ENCODE measurements around the gene STIM2. TPM values are rescaled to one million over a fixed set of nuclear protein-coding genes. Genes with fewer than 3 reads are reported as not detected.

Gene STIM2
- total and polyA plus RNA-seq, 2 of the 4 experiments (the other 2 are of a cell fraction) = 16.1 to 27.6 TPM

GRCh38 chr4:27005501-27005900 lies 144.9 kb downstream of the STIM2 start:
- DNase-seq (peak; percentile 78), ATAC-seq (ENCODE audit: low read depth) (no peak)
- Histone ChIP-seq H2BK15ac (ENCODE audit: low read depth, low read length) (no peak overlapping the region), H2BK20ac (ENCODE audit: low read depth, low read length) (no peak overlapping the region), H3K27ac (ENCODE audit: insufficient read depth, low read length) (no peak overlapping the region), H3K4me3 (ENCODE audit: insufficient read depth, low read depth, low read length) (no peak overlapping the region), H3K36me3 (ENCODE audit: control insufficient read depth, insufficient read depth, low read length) (peaks cover 2% of the 10 kb centered on the region; the same call in 1 of the 2 replicates), H3K9me3 (ENCODE audit: control insufficient read depth, insufficient read depth, low read length) (no peaks in the 10 kb centered on the region), H3K4me2 (ENCODE audit: low read depth, low read length) (no peak overlapping the region), H4K20me1 (ENCODE audit: insufficient read depth, low read length) (no peaks in the 10 kb centered on the region; the same call in 1 of the 2 replicates), H3K4me1 (ENCODE audit: control insufficient read depth, insufficient read depth, low read length) (peaks cover 10% of the 10 kb centered on the region), H2AK9ac (replicated peaks; ENCODE audit: low read depth, low read length, poor library complexity) (no peak overlapping the region), H3K9me1 (ENCODE audit: insufficient read depth, low read length) (no peaks in the 10 kb centered on the region), H4K5ac (ENCODE audit: low read depth, low read length) (no peak overlapping the region), H4K8ac (ENCODE audit: low read depth in 2 of 2, low read length in 2 of 2) (no peak overlapping the region), H3K14ac (replicated peaks; ENCODE audit: low read depth, low read length) (no peak overlapping the region), H2AK5ac (ENCODE audit: low read depth, low read length) (no peak overlapping the region), H3K56ac (ENCODE audit: extremely low read depth, insufficient read depth, low read length) (no peak overlapping the region), H3K27me3 (ENCODE audit: control insufficient read depth, insufficient read depth, low read length) (no peaks in the 10 kb centered on the region), H2BK120ac (ENCODE audit: low read depth, low read length) (no peak overlapping the region), H2BK5ac (ENCODE audit: low read depth, low read length, poor library complexity, severe bottlenecking) (peak overlapping the region; percentile 83), H3K79me1 (ENCODE audit: low read depth in 1 of 2, low read length in 2 of 2) (no peaks in the 10 kb centered on the region), H3K23ac (ENCODE audit: low read depth, low read length) (no peak overlapping the region), H2AFZ (replicated peaks; ENCODE audit: low read length, poor library complexity) (no peak overlapping the region), H3K9ac (ENCODE audit: low read depth, low read length) (no peak overlapping the region), H3K4ac (ENCODE audit: low read depth, low read length) (no peak overlapping the region), H3K18ac (ENCODE audit: low read depth, low read length) (no peak overlapping the region), H4K91ac (ENCODE audit: insufficient read depth, low read depth, low read length) (no peak overlapping the region)
- POLR2A ChIA-PET (ENCODE audit: unreplicated experiment) = no interaction called here
- intact Hi-C loops (cut with micrococcal nuclease) (loop anchor here (5.0 kb wide), 2 partner anchors 273 to 423 kb away; partner anchors contain the start of gene TBC1D19), dilution Hi-C loops (cut with HindIII; ENCODE audit: low sequenced_read_pairs, unreplicated experiment) (no loop called here), in situ Hi-C loops (cut with MboI; ENCODE audit: low sequenced_read_pairs) (loop anchor here (5.0 to 25.0 kb wide), 6 partner anchors 133 to 1018 kb away; no protein-coding TSS in a partner anchor)
- no TSS peak for BruUV-seq (replicated peaks)
- TF ChIP-seq MAFK (IDR thresholded peaks at IDR 0.05; ENCODE audit: low read depth, low read length) (no peak), CEBPB (IDR thresholded peaks at IDR 0.05; ENCODE audit: low read depth, low read length) (peak; percentile 83), SMC3 (IDR thresholded peaks at IDR 0.05; ENCODE audit: low read depth, low read length) (no peak), ELK1 (IDR thresholded peaks at IDR 0.05; ENCODE audit: borderline replicate concordance, low read depth, low read length) (no peak), RAD21 (IDR thresholded peaks at IDR 0.05; ENCODE audit: low read length) (no peak), CHD1 (IDR thresholded peaks at IDR 0.05; ENCODE audit: low read depth, low read length) (no peak), CTCF (conservative IDR thresholded peaks at IDR 0.05; ENCODE audit: low read depth, low read length) (no peak)
- CTCF ChIA-PET = interaction anchor here (1.6 kb wide), 1 partner anchor 139 kb away, joined by 3 read pairs; no protein-coding TSS in a partner anchor
